Measurements from ENCODE around the gene MACROD2. TPM values are rescaled to one million over a fixed set of nuclear protein-coding genes. Genes with fewer than 3 reads are reported as not detected.

Gene MACROD2
- total and polyA plus RNA-seq, 2 of the 4 experiments (the other 2 are of a cell fraction) = not detected

- no peaks in the 10 kb centered on the region for H4K20me1 ChIP-seq (ENCODE audit: insufficient read depth, low read length)
- intact Hi-C loops (cut with micrococcal nuclease) = no loop called here
- in situ Hi-C loops (cut with MboI; ENCODE audit: low sequenced_read_pairs) = no loop called here
Measured at GRCh38 chr20:16028923-16029322, 2033.6 kb downstream of the MACROD2 start.

More at GRCh38 chr20:16028923-16029322, 2033.6 kb downstream of the MACROD2 start:
- ChIA-PET POLR2A (ENCODE audit: unreplicated experiment) (no interaction called here), CTCF (no interaction called here)
- Histone ChIP-seq H4K5ac (ENCODE audit: low read depth, low read length) (no peak overlapping the region), H3K9me1 (ENCODE audit: insufficient read depth, low read length) (no peaks in the 10 kb centered on the region), H2AFZ (replicated peaks; ENCODE audit: low read length, poor library complexity) (no peak overlapping the region), H2AK5ac (ENCODE audit: low read depth, low read length) (no peak overlapping the region), H3K9me3 (ENCODE audit: control insufficient read depth, insufficient read depth, low read length) (peaks cover 12% of the 10 kb centered on the region), H4K8ac (ENCODE audit: low read depth in 2 of 2, low read length in 2 of 2) (no peak overlapping the region), H2BK120ac (ENCODE audit: low read depth, low read length) (no peak overlapping the region), H3K14ac (replicated peaks; ENCODE audit: low read depth, low read length) (no peak overlapping the region), H3K4me3 (ENCODE audit: insufficient read depth, low read depth, low read length) (no peak overlapping the region), H2BK5ac (ENCODE audit: low read depth, low read length, poor library complexity, severe bottlenecking) (no peak overlapping the region), H2BK15ac (ENCODE audit: low read depth, low read length) (no peak overlapping the region), H4K91ac (ENCODE audit: insufficient read depth, low read depth, low read length) (no peak overlapping the region), H3K27me3 (ENCODE audit: control insufficient read depth, insufficient read depth, low read length) (no peaks in the 10 kb centered on the region), H3K4me2 (ENCODE audit: low read depth, low read length) (no peak overlapping the region), H3K27ac (ENCODE audit: insufficient read depth, low read length) (no peak overlapping the region), H2BK20ac (ENCODE audit: low read depth, low read length) (no peak overlapping the region), H3K79me1 (ENCODE audit: low read depth in 1 of 2, low read length in 2 of 2) (no peaks in the 10 kb centered on the region), H3K9ac (ENCODE audit: low read depth, low read length) (no peak overlapping the region), H3K36me3 (ENCODE audit: control insufficient read depth, insufficient read depth, low read length) (no peaks in the 10 kb centered on the region), H2AK9ac (replicated peaks; ENCODE audit: low read depth, low read length, poor library complexity) (no peak overlapping the region), H3K56ac (ENCODE audit: extremely low read depth, insufficient read depth, low read length) (no peak overlapping the region), H3K4me1 (ENCODE audit: control insufficient read depth, insufficient read depth, low read length) (no peaks in the 10 kb centered on the region), H3K4ac (ENCODE audit: low read depth, low read length) (no peak overlapping the region), H3K23ac (ENCODE audit: low read depth, low read length) (no peak overlapping the region), H3K18ac (ENCODE audit: low read depth, low read length) (no peak overlapping the region)
- BruUV-seq (replicated peaks) = no TSS peak
- DNase-seq (no peak), ATAC-seq (ENCODE audit: low read depth) (no peak)
- WGBS, 2 experiments (ENCODE audit: extremely low coverage in 2 of 2, insufficient read length in 1 of 2) = no CpG with 5 or more reads among the region's 6 CpGs
- dilution Hi-C loops (cut with HindIII; ENCODE audit: low sequenced_read_pairs, unreplicated experiment) = no loop called here
- TF ChIP-seq RAD21 (IDR thresholded peaks at IDR 0.05; ENCODE audit: low read length) (no peak), MAZ (IDR thresholded peaks at IDR 0.05; ENCODE audit: borderline replicate concordance, low read depth, low read length) (no peak), SMC3 (IDR thresholded peaks at IDR 0.05; ENCODE audit: low read depth, low read length) (no peak), RFX5 (IDR thresholded peaks at IDR 0.05; ENCODE audit: low read depth, low read length) (no peak), MXI1 (IDR thresholded peaks at IDR 0.05; ENCODE audit: borderline replicate concordance, low read depth, low read length) (no peak), RCOR1 (IDR thresholded peaks at IDR 0.05; ENCODE audit: insufficient replicate concordance, low read length) (no peak), POLR2A (IDR thresholded peaks at IDR 0.05; ENCODE audit: low read depth, low read length) (no peak)

Measured in IMR-90 (cell line).